Effector CD4-positive, alpha-beta T cell (primary cell): Measurements from ENCODE around the gene MED22.
"Not testable (repeated sequence)": the region's sequence is repeated elsewhere in the genome, so short reads cannot be mapped to it uniquely, and the experiment has no call there.

Experiments used
- DNase-seq: peaks from one replicate; pipeline ENCODE4 v3.0.0-alpha.2; 2020

MED22 gene

DNA sequence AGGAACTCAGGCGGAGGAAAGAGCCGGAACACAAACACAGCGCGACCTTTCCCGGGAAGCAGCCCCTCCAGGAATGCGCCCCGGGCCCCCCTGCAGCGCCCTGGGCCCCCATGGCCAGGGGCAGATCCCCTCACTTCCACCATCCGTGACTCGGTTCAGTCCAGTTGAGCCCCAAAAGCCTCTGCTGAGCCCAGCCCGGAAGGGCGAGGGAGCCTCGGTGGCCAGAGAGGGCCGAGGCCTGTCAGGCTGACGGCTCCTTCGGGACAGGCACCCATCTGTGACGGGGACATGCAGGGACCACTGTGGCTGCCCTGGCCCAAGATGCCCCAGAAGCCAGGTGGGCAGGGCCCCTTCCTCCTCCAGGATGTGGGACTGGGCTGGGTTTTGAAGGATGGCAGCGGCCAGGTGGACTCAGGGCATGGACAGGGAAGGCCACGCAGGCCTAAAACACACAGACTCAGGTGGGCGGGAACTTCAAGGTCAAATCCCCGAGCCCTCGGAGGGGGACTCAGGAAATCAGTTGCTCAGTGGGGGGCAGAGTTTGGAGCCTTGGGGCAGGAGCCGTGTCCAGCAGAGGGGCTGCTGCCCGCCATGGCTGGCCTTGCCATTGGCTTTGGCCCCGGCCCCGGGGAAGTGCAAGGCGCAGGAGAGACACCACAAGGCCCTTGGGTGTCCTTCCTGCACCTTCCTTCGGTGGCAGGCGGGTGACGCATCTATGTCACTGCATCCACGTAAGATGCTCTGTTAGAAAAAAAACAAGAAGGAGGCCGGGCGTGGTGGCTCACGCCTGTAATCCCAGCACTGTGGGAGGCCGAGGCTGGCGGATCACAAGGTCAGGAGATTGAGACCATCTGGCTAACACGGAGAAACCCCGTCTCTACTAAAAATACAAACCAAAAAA is 43.2 kb downstream of the MED22 start:
- no peak for DNase-seq

DNA sequence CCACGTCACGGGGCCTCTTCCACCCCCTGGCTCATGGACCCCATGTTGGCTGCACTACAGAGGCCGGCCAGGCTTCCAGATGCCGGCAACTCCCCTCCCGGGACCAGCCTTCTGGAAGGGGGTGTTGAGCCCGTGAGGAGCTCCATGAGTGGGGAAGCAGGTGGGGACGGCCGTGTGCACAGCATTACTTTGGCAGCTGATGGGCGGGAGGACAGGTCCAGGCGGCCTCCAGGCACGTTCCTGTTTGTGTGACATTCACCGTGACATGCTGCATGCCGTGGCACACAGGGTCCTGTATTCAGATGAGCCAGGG is 43.8 kb downstream of the MED22 start:
- DNase-seq = no peak

DNA sequence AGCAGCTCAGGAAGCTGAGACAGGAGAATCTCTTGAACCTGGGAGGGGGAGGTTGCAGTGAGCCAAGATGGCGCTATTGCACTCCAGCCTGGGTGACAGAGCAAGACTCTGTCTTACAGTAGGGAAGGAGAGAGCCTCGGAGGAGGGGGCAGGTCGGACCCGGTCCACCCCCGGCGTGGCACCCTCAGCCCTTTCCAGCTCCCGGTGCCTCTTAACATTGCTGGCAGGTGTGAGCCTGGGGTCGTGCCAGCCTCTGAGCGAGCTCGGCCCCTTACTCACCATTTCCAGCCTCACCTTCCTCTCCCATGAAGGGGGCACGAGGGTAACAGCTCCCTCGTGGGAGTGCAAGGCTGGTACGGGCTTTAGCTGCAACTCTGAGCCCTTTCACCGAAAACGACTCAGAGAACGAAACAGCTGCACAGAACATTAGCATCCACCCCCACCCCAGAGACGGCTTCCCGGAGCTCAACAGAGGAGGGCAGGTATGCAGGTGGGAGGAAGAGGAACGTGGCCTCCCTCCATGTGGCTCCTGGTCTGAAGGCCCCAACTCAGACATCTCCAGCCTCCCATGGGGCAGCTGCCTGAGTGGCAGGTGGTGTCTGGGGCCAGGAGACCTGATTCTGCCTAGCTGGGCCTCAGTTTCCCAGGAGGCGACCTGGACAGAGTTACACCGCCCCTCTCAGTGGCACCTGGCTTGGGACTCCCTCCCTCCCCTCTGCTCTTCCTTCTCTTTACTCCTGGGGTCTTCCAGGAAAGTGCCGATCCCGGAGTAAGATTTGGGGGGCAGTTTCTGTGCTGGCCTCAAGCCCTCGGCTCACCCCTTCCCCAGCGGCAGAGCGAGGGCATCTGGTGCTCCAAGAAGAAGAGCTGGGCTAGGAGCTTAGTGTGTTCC is 44.4 kb downstream of the MED22 start:
- no peak for DNase-seq

DNA sequence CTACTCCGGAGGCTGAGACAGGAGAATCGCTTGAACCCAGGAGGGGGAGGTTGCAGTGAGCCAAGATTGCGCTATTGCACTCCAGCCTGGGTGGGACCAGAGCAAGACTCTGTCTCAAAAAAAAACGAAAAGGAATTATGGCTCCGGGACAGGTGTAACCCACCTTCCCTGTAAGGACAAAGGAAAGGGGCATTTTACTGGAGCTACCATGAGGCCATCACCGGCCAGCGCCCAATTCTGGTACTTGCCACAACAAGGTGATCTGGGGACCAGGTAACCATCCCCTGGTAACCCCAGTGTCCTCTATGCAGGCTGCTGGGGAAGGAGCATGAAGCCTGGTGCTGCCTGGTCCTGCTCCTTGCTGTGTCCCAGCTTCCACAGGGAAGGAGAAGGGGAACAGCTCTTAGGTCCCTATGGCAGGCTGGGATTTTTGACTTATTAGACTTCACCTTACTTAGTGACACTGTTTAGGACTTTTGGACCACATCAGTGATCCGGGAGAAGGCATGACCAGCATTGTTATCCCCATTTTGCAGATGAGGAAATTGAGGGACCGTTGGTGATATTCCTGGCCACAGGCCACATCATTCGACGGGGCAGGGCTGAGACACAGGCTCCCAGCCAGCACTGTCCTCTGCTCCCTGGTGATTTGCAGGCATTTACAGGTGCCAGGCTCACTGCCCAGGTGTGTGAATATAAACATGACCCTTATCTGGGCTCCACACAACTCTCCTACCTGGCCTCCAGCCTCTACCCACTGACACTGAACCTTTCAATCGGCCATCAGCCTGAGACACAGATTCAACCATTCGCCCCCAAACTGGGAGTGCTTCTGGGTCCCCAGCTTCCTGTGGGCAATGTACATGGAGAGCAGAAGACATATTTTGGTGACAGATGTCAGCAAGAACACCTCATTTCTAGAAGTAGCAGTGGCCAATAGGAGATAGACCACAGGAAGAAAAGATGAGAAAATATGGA is 46.4 kb downstream of the MED22 start:
- DNase-seq = no peak

DNA sequence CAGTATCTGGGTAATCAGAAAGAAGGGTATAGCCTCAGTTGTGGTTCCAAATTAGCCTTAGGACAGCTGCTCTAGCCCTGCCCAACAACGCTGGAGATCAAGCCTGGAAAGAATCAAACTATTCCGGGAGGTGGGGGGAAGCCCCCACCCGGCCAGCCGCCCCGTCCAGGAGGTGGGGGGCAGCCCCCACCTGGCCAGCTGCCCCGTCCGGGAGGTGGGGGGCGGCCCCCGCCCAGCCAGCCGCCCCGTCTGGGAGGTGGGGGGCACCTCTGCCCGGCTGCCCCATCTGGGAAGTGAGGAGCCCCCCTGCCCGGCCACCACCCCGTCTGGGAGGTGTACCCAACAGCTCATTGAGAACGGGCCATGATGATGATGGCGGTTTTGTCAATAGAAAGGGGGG is 47.9 kb downstream of the MED22 start:
- not testable (repeated sequence) for DNase-seq

DNA sequence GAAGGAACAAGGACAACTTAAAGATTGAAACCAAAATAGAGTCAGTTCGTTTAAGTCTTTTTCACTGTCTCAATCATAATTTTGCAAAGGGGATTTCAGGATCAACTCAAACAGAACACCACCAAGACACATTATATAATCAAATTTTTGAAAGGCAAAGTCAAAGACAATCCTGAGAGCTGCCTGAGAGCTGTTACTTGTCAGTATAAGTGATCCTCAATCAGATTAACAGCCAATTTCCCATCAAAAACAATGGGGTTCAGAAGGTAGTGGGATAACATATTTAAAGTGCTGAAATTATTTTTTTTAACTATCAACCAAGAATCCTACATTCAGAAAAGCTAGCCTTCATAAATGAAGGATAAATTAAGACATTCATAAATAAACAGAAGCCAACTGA is 53.7 kb downstream of the MED22 start:
- no peak for DNase-seq

DNA sequence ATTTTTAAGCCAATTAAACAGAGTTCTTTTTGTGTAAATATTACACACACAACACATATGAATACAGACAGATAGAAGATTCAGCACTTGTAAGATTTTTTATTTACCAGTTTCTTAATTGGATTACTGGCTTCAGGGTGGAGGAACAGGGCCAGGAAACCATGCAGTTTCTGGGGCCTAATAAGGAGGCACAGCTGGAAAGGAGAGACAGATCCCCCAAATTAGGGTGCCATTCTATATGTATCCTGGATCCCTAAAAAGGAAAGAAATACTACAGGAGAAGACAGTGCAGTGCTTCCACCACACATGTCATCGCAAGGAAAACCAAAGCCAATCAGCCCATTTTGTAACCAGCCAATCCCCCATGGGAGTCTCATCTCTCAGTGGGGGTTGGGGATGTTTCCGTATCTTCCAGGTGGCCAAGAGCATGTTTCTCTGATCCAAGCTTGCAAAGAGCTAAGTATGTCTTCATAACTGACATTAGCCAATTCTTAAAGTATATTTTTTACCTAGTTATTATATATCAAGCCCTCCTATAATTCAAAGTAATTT is 57.1 kb downstream of the MED22 start:
- no peak for DNase-seq
